HL-60/S4 treated with phorbol 12-myristate 13-acetate at 8.2 ng/mL for 4 days and 3 days (cell line): Measurements from ENCODE around the gene KIT.

Experiments used
- in situ Hi-C: fragments of 300-500 bp; cut with MboI; formaldehyde crosslinking; loops from 2 replicates; pipeline ENCODE4 v1.15.0; 2022; ENCODE audit warnings: low sequenced_read_pairs

The KIT gene

DNA sequence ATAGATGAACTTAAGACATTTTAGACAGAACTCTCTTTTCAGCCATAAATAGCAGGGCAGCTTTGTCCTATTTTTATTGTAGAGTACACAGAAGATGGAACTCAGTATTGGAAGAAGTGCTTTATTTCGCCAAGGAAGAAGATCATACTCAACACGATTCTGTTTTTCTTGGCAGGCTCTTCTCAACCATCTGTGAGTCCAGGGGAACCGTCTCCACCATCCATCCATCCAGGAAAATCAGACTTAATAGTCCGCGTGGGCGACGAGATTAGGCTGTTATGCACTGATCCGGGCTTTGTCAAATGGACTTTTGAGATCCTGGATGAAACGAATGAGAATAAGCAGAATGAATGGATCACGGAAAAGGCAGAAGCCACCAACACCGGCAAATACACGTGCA is 37.6 kb downstream of the KIT start:
- in situ Hi-C loops: loop anchor here (25.0 kb wide), 1 partner anchor 142 kb away; no protein-coding TSS in a partner anchor

DNA sequence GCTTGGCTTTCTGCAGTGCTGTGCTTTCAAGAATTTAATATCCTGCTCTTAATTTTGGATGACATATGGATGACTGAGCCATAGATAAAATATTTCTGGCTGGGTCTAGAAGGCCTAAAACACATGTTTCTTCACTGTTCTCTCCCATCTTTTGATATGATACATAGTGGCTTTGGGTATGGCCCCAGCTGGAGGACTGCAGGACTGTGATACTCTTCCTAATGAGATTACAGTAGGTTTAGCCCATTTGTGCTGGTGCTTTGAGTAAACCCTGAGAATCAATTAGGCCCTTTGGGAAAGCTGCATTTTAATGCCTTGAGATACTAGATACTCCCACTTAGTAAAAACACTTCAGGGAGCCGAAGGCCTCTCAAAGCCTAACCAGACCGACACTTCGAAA is 38.0 kb downstream of the KIT start:
- in situ Hi-C loops: loop anchor here (25.0 kb wide), 1 partner anchor 142 kb away; no protein-coding TSS in a partner anchor

DNA sequence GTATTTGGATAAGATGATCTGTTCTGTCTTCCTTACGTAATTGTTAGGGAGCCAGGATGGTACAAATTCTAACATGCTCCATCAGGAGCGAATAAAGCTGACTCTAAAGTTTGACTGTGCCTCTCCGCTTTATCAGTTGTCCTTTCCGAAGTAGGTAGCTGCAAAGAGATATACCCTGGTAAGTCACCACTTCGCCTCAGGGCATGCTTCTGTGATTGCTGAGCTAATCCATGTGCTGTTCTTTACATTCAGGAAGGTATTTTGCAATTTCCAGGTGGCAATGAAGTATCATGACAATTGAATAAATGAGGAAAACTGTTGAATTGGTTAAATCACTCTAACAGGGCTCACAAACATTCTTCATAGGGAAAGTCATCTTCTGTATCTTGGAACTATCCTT is 38.9 kb downstream of the KIT start:
- in situ Hi-C loops: loop anchor here (25.0 kb wide), 1 partner anchor 141 kb away; no protein-coding TSS in a partner anchor

DNA sequence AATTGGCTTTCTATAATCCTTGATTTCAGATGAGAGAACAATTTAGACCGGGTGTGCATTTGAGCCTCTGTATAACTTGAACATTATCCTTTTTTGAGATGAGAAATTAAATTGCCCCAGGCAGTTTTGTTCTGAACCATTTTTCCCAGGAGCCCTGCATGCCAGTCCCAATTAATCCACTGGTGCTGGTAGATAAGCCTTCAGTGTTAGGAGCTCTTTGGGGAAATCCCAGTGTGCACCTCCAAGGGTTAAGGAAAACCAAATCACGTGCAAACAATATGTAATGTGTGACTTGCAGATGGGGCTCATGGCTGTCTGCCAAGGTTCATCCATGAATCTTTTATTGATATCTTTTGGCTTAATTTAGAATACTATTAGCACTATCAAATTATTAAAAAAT is 43.2 kb downstream of the KIT start:
- in situ Hi-C loops: no loop called here

DNA sequence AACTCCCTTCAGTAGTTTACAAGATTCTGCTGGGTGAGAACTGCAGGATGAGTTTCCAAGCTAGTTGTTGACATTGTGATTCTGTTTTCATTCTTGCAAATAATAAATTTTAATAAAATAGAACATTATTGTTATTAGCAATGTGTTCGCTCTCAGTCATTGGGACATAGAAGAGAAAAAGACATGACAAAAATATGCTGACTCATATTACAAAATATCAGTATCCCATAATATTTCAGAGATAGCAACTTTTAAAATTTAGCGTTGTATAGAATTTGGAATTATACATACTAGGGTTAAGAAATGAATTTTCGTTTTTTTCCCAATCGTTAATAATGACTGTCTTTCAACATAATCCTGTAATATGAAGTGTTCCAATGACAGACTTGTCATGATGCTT is 45.4 kb downstream of the KIT start:
- in situ Hi-C loops: no loop called here

DNA sequence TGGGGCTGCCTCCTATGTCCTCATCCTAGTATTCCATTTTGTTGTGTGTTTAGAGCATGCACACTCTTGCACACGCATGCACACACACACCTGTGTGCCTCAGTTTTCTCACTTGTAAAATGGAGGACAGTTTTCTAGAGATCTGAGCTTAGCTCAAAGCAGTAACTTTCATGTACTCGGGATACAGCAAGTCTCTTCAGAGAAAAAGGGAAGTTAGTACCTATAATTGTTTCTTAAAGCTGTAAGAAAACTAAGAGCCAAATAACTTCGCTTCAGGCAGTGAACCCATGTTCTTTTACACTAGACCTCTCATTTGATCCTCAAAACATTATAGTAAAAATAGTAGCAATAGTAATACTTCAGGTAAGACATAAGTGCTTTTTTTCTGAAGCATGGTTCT is 49.6 kb downstream of the KIT start:
- in situ Hi-C loops: no loop called here

DNA sequence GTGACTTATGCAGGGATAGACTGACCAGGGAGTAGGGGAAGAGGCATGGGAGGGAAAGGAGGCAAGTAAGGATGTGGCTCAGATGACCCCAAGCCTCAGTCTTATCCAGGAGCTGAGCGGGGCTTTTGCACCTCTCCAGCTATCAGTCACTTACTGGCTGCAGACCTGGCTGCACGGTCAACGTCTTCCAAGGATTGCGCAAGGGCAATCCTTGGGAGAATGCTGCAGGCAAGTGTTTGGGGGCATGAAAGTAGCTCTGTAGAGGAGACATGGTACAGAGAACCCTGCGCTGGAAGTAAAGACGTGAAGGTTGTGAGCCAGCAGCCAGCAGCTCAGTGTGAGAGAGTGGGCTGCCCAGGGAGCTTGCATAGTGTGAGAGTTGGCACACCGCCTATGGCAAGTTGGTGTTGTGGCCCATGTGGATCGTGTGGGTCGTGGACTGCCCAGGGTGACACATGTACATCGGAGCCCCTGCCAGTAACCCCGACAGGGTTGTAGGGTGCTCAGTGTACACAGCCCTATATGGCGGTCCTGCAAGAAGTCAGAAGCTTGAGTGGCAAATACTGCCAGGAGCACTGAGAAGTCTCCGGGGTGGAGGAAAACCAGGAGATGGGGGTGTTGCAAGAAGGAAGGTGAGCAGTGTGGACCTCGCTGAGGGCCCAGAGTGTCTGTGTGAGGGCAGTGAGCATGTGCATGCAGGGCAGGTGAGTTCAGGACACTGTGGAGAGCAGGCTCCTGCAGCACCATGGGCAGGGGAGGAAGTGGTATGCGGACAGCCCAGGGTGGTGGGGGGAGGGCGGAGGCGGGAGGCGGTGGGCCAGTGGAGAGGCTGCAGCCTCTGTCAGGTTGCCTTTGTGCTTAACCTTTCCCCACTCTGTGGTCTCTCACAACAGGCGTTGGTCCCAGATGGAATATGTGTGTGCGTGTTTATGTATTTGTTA is 50.9 kb downstream of the KIT start:
- in situ Hi-C loops: no loop called here

DNA sequence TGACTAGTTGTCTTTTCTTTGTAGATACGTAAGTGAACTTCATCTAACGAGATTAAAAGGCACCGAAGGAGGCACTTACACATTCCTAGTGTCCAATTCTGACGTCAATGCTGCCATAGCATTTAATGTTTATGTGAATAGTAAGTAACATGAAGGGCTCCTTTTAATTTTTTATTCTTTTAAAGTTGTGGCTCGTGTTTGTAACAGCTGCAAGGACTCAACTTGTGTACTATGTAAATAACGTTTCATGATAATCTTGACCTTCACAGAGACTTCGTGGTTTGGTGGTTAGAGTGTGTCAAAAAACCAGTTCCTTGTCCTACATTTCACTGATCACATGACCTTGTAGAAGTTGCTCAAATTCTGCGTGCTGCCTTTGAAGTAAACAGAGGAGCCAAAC is 51.6 kb downstream of the KIT start:
- in situ Hi-C loops: no loop called here

DNA sequence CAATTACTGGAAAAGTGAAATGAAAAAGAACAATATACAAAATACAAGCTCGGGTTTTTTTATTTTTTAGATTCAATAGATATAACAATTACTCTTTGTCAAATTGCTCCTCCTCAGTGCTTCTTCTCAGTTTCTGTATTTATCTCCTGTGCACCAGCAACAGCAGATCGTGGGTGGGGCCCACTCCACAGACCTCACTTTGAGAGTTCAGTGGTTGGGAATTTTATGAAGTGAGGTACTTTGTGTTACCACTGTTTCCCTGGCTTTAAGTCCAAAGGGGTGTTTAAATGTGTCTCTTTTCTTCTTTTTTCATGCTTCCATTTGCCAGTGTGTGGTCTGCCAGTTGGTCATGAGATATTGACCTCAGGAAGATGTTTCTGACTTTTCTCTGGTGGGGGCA is 54.4 kb downstream of the KIT start:
- in situ Hi-C loops: no loop called here

DNA sequence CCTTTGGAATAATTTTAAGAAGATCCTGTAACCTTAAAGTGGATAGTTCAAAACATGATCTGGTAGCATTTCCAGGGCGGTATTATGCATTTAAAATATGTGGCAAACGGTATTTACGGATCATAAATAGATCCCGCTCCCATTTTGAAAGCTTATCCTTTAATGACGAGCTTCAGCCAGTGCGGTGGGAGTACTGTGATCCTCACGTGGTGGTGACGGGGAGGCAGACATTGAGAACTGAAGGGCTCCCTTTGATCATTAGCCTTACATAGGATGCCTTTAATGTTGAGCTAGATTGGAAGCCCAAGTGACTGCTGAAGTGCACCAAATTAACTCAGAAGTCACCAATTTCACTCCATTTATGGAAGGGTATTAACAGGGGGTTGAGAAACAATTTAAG is 56.9 kb downstream of the KIT start:
- in situ Hi-C loops: no loop called here

DNA sequence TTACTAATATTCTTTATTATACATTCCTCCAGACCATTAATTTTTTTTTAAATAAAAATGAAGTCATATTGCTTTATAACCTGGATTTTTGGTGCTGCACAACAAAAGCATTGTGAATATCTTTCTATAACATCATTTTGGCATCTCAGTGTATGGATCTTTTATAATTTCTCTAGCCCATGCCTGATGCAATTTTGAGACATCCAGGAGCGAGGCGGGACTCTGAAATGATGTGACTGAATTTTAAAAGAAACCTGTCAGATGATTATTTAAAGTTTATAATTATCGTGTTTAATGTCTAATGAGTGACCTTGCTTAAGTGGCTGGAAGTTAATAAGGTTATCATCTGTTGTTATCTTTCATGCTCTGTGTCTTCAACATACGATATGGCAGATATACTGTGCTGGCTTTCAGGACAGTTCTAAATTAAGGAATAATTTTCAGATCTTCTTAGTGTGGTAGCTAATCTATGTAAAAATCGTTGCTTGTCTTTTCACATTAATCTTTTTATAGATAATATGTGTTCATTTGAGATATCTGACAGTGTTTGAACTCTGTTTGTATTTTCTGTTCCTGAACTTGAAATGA is 58.8 kb downstream of the KIT start:
- in situ Hi-C loops: no loop called here

DNA sequence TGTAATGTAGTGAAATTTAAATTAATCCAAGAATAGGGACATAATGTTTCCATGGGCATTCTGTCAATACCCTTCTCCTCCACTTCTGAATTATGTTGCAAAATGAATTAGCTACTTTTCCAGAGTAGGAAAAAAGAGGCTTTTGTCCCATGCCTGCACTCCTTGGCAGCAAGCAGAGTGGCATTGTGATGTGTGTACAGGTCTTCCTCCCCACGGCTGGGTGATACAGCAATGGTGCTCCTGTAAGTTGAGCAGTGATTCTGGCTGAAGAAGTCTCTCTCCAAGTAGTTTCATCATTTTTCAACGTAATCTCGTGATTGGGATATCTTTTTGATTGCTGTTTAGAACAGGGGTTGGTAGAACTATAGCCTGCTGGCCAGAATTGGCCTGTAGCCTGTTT is 59.9 kb downstream of the KIT start:
- in situ Hi-C loops: no loop called here

DNA sequence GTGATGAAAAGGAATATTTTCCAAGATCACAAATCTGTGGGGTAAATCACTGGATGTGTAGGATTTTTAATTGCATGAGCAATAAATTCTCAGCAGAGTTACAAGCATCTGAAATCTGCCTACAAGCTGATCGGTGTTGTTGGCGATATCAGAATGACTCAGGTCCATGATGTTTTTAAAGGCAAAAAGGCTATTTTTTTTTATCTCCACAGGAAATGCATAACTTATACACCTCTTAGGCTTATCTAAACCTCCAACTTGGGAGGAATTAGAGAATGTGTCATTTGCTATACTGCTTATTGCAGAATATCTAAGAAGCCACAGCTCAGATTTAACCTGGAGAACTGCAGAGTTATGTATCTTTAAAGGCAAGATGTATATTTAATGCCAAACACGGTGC is 61.6 kb downstream of the KIT start:
- in situ Hi-C loops: no loop called here

DNA sequence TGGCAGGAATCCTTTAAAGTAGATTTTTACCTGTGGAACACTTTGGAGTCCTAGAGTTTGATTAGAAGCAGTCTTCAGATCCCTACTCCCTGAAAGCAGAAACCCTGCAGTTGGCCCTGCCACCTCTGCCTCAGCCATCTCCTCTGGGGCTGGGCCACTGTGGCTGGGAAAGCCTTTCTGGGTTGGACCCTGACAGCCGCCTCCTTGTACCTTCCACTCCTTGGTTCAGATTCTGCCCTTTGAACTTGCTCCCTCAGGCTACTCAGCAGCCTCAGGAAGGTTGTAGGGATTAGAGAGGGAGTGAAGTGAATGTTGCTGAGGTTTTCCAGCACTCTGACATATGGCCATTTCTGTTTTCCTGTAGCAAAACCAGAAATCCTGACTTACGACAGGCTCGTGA is 65.5 kb downstream of the KIT start:
- in situ Hi-C loops: no loop called here

DNA sequence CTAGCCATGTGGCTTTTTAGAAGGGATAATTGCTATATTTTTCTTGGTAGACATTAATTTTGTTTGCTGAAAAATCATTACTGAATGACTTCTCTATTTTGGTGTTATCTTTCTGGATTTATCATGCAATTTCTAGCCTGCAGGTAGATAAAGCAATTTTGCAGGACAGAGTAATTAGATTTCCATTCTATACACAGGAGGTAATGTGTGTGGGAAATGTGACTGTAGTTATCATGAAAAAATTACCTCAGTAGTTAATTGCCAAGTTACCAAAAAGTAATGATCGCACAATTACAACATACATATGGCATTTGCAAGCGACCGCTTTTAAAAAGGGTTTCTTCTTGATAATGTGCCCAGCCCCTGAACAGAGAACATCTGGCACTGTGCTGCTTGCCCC is 66.1 kb downstream of the KIT start:
- in situ Hi-C loops: no loop called here

DNA sequence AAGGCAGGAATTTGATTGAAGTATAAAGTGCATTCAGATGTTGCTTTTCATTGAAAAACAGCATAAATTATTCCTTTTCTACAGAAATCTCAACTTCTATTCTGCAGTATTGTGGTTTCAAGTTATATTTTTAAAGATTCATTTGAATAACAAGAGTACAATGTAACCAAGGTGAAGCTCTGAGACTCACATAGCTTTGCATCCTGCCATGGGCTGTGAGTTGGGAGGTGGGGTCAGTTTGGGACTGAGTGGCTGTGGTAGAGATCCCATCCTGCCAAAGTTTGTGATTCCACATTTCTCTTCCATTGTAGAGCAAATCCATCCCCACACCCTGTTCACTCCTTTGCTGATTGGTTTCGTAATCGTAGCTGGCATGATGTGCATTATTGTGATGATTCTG is 69.2 kb downstream of the KIT start:
- in situ Hi-C loops: no loop called here

DNA sequence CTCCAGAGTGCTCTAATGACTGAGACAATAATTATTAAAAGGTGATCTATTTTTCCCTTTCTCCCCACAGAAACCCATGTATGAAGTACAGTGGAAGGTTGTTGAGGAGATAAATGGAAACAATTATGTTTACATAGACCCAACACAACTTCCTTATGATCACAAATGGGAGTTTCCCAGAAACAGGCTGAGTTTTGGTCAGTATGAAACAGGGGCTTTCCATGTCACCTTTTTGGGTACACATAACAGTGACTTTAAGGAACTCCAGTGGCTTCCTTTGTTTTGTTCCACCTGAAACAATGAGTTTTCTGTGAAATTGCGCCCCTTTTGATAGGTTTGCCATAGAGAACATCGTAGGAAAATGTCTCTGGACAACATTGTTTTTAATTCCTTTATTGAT is 69.6 kb downstream of the KIT start:
- in situ Hi-C loops: no loop called here

DNA sequence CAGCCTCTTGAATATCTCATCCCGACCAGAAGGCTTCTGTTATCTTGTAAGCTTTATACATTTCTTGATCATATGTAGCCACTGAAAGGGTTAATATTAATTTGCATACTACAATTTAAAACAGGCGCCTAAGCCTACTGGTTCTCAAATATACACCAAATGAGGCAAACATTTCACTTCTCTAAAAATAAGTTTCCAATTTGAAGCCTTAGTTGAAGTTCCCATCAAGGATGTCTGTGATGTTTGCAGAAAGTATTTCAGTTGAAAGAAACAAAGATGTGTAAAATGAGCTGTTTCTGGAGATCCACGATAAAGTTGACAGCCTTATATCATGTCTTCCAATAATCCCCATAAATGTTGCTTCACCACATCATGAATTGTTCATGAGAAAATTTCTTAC is 70.6 kb downstream of the KIT start:
- in situ Hi-C loops: no loop called here

DNA sequence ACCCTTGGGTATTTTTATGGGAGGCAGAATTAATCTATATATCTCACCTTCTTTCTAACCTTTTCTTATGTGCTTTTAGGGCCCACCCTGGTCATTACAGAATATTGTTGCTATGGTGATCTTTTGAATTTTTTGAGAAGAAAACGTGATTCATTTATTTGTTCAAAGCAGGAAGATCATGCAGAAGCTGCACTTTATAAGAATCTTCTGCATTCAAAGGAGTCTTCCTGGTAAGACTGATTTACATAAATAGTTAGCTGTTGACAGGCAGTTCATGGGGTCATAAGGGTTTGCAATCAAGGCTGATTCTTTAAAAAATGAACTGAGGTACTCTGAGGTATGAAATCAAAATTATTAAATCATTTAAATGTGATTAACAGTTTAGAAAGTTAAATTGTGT is 71.5 kb downstream of the KIT start:
- in situ Hi-C loops: no loop called here

DNA sequence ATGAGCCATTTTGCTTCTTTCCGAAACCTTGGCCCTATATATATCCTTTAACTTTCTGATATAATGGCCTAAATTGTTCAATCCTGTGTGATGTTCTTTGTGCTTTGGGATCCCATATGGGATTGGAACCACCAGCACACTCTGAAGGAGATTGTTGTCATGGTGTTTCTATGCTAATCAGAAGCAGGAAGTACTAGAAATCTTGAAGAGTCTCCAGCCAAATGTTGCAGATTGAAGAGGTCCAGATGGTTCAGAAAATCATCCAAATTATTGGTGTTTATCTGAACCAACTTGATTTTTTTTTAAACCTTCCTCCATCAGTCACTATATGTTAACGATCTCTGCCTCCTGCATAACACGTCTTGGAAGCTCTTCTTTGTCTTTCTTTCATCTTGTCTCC is 72.8 kb downstream of the KIT start:
- in situ Hi-C loops: no loop called here

DNA sequence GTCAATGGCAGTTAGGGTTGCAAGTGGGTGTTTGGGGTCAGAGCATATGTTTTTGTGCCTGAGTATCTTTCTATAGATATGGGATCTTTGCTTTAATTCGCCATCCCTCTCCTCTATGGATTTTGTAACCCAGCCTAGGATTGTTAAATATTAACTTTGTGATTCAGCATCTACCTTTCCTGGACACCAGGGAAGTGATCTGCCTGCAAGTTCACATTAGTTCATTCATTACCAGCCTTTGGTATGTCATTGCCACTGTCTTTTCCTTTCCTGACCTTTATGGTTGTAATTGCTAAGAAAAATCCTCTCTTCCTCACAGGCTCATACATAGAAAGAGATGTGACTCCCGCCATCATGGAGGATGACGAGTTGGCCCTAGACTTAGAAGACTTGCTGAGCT is 73.8 kb downstream of the KIT start:
- in situ Hi-C loops: no loop called here

DNA sequence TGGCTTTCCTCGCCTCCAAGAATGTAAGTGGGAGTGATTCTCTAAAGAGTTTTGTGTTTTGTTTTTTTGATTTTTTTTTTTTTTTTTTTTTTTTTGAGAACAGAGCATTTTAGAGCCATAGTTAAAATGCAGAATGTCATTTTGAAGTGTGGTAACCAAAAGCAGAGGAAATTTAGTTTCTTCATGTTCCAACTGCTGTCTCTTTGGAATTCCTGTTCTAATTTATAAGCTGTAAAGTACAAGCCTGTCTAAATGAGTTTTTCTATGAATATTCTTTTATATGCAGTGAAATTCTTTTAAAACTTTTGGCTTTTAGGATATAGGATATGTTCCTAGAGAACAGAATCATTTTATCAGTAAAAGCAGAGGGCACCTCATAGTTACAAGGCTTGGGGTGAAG is 74.2 kb downstream of the KIT start:
- in situ Hi-C loops: no loop called here
